GM12875 (cell line): Measurements from ENCODE around the gene HCRTR1.

ENCODE experiments used
- H3K4me3 ChIP-seq: one replicate; pipeline ENCODE4 v1.5.1; 2011; ENCODE audit warnings: low read depth, low read length, control low read depth
- CTCF ChIP-seq: IDR thresholded peaks from 2 replicates; pipeline ENCODE4 v1.5.1; 2011; ENCODE audit warnings: low read depth, mild to moderate bottlenecking, control low read depth, inconsistent platforms, low read length, moderate library complexity, borderline replicate concordance; ENCODE audit not compliant: insufficient read depth

The HCRTR1 gene

GRCh38 chr1:31620631-31621497 is 3.4 kb downstream of the HCRTR1 start:
- H3K4me3 ChIP-seq: no peak overlapping the region
- TF ChIP-seq CTCF: no peak

- no peak for TF ChIP-seq CTCF
Measured at GRCh38 chr1:31621498-31621820, 4.0 kb downstream of the HCRTR1 start.

GRCh38 chr1:31621847-31622730 is 4.6 kb downstream of the HCRTR1 start:
- no peak overlapping the region for H3K4me3 ChIP-seq
- TF ChIP-seq CTCF: no peak

More at GRCh38 chr1:31621498-31621820, 4.0 kb downstream of the HCRTR1 start:
- H3K4me3 ChIP-seq: no peak overlapping the region

GRCh38 chr1:31623365-31623764 is 5.9 kb downstream of the HCRTR1 start:
- TF ChIP-seq CTCF: no peak

GRCh38 chr1:31624309-31624708 is 6.8 kb downstream of the HCRTR1 start:
- TF ChIP-seq CTCF: no peak
- H3K4me3 ChIP-seq: no peak overlapping the region

More at GRCh38 chr1:31623365-31623764, 5.9 kb downstream of the HCRTR1 start:
- H3K4me3 ChIP-seq: no peak overlapping the region

DNA sequence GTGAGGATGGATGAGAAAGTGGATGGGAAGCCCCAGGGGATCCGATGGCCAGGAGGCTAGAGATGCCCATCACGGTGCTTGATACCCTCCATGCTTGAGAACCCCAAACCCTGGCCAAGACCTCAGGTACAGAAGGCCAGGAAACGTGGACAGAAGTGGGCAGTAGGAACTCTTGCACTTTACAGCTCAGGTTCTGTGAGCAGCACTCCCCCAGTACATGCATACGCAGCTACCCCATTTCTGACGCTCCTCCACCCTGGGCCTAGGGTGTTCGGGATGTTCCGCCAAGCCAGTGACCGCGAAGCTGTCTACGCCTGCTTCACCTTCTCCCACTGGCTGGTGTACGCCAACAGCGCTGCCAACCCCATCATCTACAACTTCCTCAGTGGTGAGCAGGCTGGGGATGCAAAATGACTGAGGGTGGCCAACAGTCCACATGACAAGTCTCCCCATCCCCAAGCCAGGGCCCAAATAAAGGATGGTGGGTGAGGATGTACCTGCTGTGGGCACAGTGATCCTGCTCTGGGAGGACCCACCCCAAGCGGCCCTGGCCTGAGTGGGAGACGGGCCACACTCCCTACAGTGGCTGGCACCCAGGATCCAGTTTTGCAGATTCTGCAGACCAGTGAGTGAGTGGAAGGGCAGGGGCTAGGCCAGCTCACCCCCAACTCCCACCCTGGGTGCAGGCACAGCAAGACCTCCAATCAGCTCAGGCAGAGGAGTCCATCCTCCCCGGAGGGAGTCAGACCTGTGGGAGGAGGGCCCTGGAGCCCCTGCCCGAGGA is 7.4 kb downstream of the HCRTR1 start:
- no peak for TF ChIP-seq CTCF
- no peak overlapping the region for H3K4me3 ChIP-seq
